K562 (cell line): Measurements from ENCODE around the gene ZNF814. TPM values are rescaled to one million over a fixed set of nuclear protein-coding genes. Genes with fewer than 3 reads are reported as not detected.
"Not testable (repeated sequence)": the region's sequence is repeated elsewhere in the genome, so short reads cannot be mapped to it uniquely, and the experiment has no call there.

Experiments
- CEBPG ChIP-seq, 3 experiments: fragments of 200-800 bp in 1 of 3; sonication (Bioruptor generic) in 1 of 3; sonication (generic) in 1 of 3; formaldehyde crosslinking in 1 of 3; IDR thresholded peaks in 2 of 3; conservative IDR thresholded peaks in 1 of 3; 2 replicates each; pipeline versions ENCODE4 v1.6.1 to v1.8.0; 2016 to 2022; ENCODE audit warnings: missing compliant biosample characterization in 2 of 3, missing genetic modification characterization in 2 of 3, mild to moderate bottlenecking in 1 of 3, missing genetic modification reagents in 1 of 3
- E2F5 ChIP-seq: sonication (generic); formaldehyde crosslinking; IDR thresholded peaks from 2 replicates; pipeline ENCODE4 v1.8.0; 2022; ENCODE audit warnings: mild to moderate bottlenecking, missing genetic modification reagents
- GABPA ChIP-seq: fragments of 200-800 bp; sonication (Bioruptor generic); conservative IDR thresholded peaks from 2 replicates; pipeline ENCODE4 v1.6.1; 2016; ENCODE audit warnings: low read depth, missing genetic modification characterization, missing compliant biosample characterization
- GMEB1 ChIP-seq: fragments of 250-450 bp; sonication (Bioruptor Pico); IDR thresholded peaks from 2 replicates; pipeline ENCODE4 v1.4.0; 2020; ENCODE audit warnings: mild to moderate bottlenecking
- POLR2G ChIP-seq: fragments of 200-400 bp; formaldehyde crosslinking; IDR thresholded peaks from 2 replicates; pipeline ENCODE4 v1.6.1; 2017; ENCODE audit warnings: low read depth, mild to moderate bottlenecking, antibody characterized with exemption, low read length, moderate library complexity
- polyA plus RNA-seq, 8 experiments: library from polyadenylated mRNA; depleted of rRNA in 4 of 8; stranded (reverse) in 5 of 8; unstranded in 3 of 8; fragments of >200 nt; fragmentation: Nextera tagmentation in 2 of 8; fragmentation: Illumina TruSeq in 1 of 8; extraction: Ambion mirVana in 2 of 8; extraction: Trizol in 1 of 8; gene quantifications; 2 replicates each; pipeline versions ENCODE4 v1.2.1 to v1.2.3, GENCODE V29; 2011 to 2014; ENCODE audit warnings: inconsistent platforms in 1 of 8, missing spikeins in 1 of 8
- total RNA-seq, 7 experiments: library from RNA; depleted of rRNA in 6 of 7; stranded (reverse); fragments of >200 nt in 6 of 7; fragmentation: Illumina TruSeq in 2 of 7; extraction: Trizol in 2 of 7; gene quantifications; 2 replicates each; pipeline versions ENCODE4 v1.2.1 to v1.2.3, GENCODE V29; 2011 to 2021; ENCODE audit warnings: low replicate concordance in 1 of 7
- TF ChIP-seq, protein P1 (sequence below), 2 experiments: IDR thresholded peaks in 1 of 2; conservative IDR thresholded peaks in 1 of 2; 2 replicates each; pipeline ENCODE4 v1.6.1; 2016; ENCODE audit warnings: low read depth in 2 of 2, mild to moderate bottlenecking in 1 of 2, missing compliant biosample characterization in 1 of 2, missing genetic modification characterization in 1 of 2, moderate library complexity in 1 of 2
- TF ChIP-seq, protein P2 (sequence below), 2 experiments: fragments of 450-650 bp in 1 of 2; sonication (generic) in 1 of 2; formaldehyde crosslinking in 1 of 2; IDR thresholded peaks; 2 replicates each; pipeline versions ENCODE4 v1.7.1 to v1.9.0; 2016 to 2022; ENCODE audit warnings: inconsistent platforms in 1 of 2, mild to moderate bottlenecking in 1 of 2, missing genetic modification reagents in 1 of 2

Gene ZNF814
- total and polyA plus RNA-seq, 9 of the 15 experiments (the other 6 are each of a cell fraction or from before 2014, with no cell fraction given), result 0.42 to 3.5 (median 1.9) TPM

DNA sequence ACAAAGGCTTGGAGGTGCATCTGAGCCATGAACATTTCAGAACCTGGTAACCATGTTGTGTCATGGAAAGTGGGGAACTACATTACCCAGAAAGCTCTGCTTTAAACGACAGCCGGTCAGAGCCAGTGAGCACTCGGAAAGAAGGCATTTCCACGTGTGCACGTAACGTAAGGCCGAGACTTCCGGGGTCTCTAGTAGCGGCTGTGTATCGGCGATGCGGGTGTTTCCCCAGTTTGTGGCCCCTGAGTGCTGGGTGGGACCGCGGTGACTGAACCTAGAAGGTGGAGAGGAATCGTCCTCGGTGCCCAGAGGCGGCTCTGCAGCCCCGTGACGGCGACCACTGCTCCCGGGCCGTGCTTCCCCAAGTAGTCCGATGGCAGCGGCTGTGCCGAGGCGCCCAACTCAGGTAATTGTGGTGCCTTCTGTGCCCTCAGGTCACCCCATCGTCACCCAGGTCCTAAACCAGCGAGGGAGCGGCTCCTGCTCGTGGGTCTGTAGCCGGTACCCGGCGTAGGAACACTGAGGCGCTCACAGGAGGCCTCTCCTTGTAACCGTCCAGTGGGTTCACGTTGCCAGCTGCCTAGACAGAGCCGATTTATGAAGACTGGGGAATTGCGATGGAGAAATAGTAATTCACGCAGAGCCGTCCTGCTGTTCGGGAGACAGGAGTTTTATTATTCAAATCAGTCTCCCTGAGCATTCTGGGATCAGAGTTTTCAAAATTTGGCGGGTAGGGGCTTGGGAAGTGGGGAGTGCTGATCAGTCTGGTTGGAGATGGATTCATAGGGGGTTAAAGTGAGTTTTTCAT lies 39.0 kb downstream of the ZNF814 start, which contains the start of gene ZNF587 (continued):
- TF ChIP-seq, protein P1, sequence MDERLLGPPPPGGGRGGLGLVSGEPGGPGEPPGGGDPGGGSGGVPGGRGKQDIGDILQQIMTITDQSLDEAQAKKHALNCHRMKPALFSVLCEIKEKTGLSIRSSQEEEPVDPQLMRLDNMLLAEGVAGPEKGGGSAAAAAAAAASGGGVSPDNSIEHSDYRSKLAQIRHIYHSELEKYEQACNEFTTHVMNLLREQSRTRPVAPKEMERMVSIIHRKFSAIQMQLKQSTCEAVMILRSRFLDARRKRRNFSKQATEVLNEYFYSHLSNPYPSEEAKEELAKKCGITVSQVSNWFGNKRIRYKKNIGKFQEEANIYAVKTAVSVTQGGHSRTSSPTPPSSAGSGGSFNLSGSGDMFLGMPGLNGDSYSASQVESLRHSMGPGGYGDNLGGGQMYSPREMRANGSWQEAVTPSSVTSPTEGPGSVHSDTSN (CRISPR knock-in tag; IDR thresholded peaks at IDR 0.05; ENCODE audit: low read depth), result not testable (repeated sequence)
- TF ChIP-seq, protein P1 (tag; conservative IDR thresholded peaks at IDR 0.05; ENCODE audit: low read depth), result peak; percentile 93
- peak; percentile 97 for TF ChIP-seq GMEB1 (CRISPR knock-in tag)
- TF ChIP-seq POLR2G, result peak; percentile 85
- TF ChIP-seq, protein P2, sequence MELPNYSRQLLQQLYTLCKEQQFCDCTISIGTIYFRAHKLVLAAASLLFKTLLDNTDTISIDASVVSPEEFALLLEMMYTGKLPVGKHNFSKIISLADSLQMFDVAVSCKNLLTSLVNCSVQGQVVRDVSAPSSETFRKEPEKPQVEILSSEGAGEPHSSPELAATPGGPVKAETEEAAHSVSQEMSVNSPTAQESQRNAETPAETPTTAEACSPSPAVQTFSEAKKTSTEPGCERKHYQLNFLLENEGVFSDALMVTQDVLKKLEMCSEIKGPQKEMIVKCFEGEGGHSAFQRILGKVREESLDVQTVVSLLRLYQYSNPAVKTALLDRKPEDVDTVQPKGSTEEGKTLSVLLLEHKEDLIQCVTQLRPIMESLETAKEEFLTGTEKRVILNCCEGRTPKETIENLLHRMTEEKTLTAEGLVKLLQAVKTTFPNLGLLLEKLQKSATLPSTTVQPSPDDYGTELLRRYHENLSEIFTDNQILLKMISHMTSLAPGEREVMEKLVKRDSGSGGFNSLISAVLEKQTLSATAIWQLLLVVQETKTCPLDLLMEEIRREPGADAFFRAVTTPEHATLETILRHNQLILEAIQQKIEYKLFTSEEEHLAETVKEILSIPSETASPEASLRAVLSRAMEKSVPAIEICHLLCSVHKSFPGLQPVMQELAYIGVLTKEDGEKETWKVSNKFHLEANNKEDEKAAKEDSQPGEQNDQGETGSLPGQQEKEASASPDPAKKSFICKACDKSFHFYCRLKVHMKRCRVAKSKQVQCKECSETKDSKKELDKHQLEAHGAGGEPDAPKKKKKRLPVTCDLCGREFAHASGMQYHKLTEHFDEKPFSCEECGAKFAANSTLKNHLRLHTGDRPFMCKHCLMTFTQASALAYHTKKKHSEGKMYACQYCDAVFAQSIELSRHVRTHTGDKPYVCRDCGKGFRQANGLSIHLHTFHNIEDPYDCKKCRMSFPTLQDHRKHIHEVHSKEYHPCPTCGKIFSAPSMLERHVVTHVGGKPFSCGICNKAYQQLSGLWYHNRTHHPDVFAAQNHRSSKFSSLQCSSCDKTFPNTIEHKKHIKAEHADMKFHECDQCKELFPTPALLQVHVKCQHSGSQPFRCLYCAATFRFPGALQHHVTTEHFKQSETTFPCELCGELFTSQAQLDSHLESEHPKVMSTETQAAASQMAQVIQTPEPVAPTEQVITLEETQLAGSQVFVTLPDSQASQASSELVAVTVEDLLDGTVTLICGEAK (IDR thresholded peaks at IDR 0.05), result peak; percentile 85
- TF ChIP-seq, protein P2 (CRISPR knock-in tag; IDR thresholded peaks at IDR 0.05), result not testable (repeated sequence)
- peak; percentile 86 for TF ChIP-seq GABPA (tag)
- TF ChIP-seq CEBPG (CRISPR knock-in tag; IDR thresholded peaks at IDR 0.05), result peak; percentile 29; the same call in 1 of the 2 replicates
- not testable (repeated sequence) for TF ChIP-seq CEBPG (tag; conservative IDR thresholded peaks at IDR 0.05 in 1 of 2, IDR thresholded peaks at IDR 0.05 in 1 of 2)
- 0 out of 2 replicates have a peak, but pooled peaks have one; percentile 27 for TF ChIP-seq E2F5 (CRISPR knock-in tag)
